ENCODE results near the gene IMP4.

GRCh38 chr2:130372833-130373807 is 30.4 kb downstream of the IMP4 start:
- TF ChIP-seq EZH2 (IDR thresholded peaks at IDR 0.05; ENCODE audit: insufficient read depth, poor library complexity, severe bottlenecking) (no peak), EZH2phosphoT487 (IDR thresholded peaks at IDR 0.05; ENCODE audit: insufficient read depth, low read depth) (no peak)

Data from GM23248 (cell line).